Adrenal gland (tissue), 5 donors: ENCODE results near the gene CHST11.

Experiments used
- CTCF ChIP-seq, 6 experiments: fragments of 450-650 bp in 4 of 6; fragments of 200-600 bp in 2 of 6; sonication (generic) in 1 of 6; IDR thresholded peaks; 1 replicate in 5 of 6; 2 replicates in 1 of 6; pipeline versions ENCODE4 v1.5.1 to v1.8.0; 2016 to 2021; ENCODE audit warnings: antibody characterized with exemption in 6 of 6, mild to moderate bottlenecking in 2 of 6, moderate library complexity in 1 of 6
- POLR2A ChIP-seq, 2 donors: fragments of 450-650 bp; IDR thresholded peaks; one replicate each; pipeline ENCODE4 v1.6.1; 2017; ENCODE audit warnings: antibody characterized with exemption in 2 of 2, mild to moderate bottlenecking in 2 of 2, moderate library complexity in 1 of 2
- donor health status: DM: no; HTN: no; CAD: no.

GRCh38 chr12:104682790-104683279, 226.1 kb downstream of the CHST11 start:
- TF ChIP-seq POLR2A (IDR thresholded peaks at IDR 0.05), result no peak
- no peak for TF ChIP-seq CTCF (IDR thresholded peaks at IDR 0.05)
